HG02610 (cell line): ENCODE results near the gene SEL1L.
"Not testable (repeated sequence)": the region's sequence is repeated elsewhere in the genome, so short reads cannot be mapped to it uniquely, and the experiment has no call there.

ENCODE experiments used
- ATAC-seq: cut with Tn5 transposase; IDR thresholded peaks from one replicate; pipeline ENCODE4 v1.9.1; 2021; ENCODE audit warnings: mild to moderate bottlenecking, moderate library complexity; ENCODE audit not compliant: unreplicated experiment

SEL1L gene

GRCh38 chr14:81533536-81534343 is at the start of gene SEL1L:
TSS of gene SEL1L (minus strand) at chr14:81533853. CDS start at chr14:81533744, 109 bp downstream.
- peak; percentile 94 for ATAC-seq

DNA sequence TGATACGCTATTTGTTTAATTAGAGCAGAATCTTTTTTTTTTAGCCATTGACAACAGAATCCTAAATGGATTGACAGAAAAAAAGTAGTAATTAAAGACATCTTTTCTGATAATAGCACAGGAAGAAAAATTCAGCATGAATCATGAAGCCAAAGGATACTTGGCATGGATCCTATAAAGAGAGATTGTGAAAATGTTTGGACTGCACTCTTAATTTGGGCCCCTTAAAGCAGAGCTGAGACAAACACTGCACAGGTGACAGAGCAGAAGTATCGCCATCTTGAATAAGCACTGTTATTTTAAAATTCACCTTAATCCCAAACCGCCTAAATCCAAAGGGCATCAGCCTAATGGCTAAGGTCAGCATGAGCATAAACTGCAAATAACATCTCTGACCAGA is 48.8 kb upstream of the SEL1L start:
- ATAC-seq = no peak

DNA sequence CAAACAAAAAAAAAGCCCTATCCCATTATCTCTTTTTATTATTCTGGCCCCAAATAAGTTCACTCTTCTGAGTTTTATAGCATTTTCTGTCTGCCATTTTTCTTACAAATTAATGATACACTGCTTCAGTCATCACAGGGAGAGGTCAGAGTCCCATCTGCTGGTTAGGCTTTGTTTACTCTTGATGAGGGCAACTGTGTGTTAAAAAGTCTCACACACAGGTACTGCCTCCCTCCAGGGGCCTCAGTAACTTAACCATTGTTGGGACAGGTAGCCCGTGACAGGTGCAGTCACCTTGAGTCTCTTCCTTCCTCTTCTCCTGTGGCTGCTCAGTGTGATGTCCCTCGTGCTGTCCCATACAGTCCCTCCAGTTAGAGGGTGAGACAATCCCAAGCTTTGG is 45.5 kb upstream of the SEL1L start:
- ATAC-seq = no peak

- ATAC-seq = peak; percentile 63
Observed at GRCh38 chr14:81571437-81571836, 37.8 kb upstream of the SEL1L start.

DNA sequence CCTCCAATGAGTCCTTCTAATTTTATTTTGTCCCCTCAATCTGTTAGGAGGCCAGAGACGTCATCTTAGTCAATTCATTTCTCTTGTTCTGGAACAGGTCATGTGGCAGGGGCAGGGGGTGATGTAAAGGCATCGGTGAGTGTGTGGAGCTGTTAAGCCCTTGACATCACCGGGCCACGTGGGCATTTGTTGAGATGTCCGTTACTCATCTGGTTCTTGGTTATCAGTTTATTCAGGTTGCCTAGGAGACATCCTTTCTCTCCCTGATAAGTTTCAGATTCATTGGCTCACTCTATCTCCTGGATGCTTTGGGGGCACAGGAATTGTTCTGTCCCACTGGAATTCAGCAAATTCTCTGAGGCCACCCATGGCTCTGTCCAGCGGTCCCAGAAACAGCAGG is 33.6 kb upstream of the SEL1L start:
- ATAC-seq = no peak

GRCh38 chr14:81565441-81566290 is 32.0 kb upstream of the SEL1L start:
- peak; percentile 83 for ATAC-seq

DNA sequence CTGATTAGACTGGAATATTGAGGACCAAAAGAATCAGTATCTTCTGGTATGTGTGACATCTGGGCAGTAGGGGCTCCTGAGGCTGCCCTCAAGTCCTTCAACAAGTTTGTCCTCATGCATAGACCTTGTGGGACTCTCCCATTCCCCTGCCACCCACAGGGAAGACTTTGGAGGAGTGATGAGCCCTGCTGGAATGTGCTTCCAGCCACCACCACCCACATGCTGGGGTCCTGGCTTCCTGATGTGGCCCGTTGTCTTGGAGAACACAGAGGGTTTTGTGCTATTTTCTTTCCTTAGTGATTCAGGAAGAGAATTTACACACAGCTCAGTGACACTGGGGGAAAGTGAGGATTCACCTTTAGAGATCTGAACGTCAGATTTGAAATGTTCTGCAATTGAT is 29.2 kb upstream of the SEL1L start:
- ATAC-seq = no peak

DNA sequence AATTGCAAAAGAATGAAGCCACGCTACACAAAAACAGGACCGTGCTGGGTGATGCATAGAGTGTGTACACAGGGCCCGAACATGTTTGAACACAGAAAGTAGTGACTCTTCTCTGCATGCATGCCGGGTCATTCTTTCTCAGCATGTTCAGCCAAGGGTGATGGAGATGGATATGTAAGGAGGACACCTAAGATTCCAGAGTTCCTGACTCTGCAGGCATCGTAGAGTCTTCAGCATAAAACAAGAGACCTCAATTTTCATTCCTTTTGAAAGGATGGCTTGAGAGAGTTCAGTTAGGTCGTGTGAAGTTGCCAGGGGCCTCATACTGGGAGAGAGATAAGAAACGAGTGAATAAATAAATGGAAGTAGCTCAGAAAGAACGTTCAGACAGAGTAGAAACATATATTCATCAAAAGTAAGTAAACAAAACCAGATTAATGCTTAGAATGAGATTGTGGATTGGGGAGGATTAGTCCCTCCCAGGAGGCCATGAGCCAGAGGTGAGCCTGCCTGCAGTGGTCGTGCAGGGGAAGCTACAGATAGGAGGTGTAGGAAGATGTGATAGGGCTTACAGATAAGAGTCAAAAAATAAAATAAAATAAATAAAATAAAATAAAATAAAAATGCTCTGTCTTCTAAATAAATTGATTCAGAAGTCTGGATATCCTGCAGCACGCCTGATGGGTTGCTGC is 27.6 kb upstream of the SEL1L start:
- ATAC-seq = no peak

- no peak for ATAC-seq
Observed at GRCh38 chr14:81559385-81559784, 25.7 kb upstream of the SEL1L start.

DNA sequence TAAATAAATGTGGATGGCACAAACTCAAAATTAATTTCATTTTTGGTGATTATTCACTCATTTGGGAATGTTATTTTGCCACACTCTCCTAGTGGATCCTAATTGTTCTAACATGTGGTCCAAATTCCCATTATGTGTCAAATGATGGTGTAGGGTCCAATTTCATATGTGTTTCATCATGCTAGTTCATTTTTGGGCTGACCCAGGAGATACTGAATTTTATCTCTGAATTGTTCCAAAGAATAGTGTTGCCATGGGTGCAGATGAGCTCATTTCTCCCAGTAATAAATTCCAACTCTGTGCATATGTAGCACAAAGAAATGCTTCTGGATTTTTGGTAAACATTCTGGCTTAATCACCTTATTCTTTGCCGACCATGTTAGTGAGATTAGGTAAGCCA is 23.5 kb upstream of the SEL1L start:
- no peak for ATAC-seq

GRCh38 chr14:81555684-81556083 is 22.0 kb upstream of the SEL1L start:
- ATAC-seq = no peak

- no peak for ATAC-seq
Observed at GRCh38 chr14:81555051-81555450, 21.4 kb upstream of the SEL1L start.

DNA sequence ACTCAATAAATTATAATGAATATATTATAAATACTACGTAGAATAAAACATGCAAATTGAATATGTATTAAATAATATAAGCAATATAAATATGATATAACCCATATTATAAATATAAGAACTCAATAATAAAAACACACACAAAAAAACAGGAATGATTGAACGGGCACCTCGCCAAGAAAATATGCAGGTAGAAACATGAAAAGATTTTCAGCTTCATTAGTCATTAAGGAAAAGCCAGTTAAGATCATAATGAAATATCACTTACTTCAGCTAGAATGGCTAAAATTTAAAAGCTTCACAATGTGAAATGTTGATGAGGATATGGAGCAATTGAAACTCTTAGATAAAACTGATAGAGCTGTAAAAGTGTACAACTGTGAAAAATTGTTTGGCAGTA is 17.8 kb upstream of the SEL1L start:
- no peak for ATAC-seq

- peak; percentile 98 for ATAC-seq
Observed at GRCh38 chr14:81550001-81550637, 16.5 kb upstream of the SEL1L start.

- ATAC-seq = not testable (repeated sequence)
Observed at GRCh38 chr14:81541206-81541605, 7.6 kb upstream of the SEL1L start.

DNA sequence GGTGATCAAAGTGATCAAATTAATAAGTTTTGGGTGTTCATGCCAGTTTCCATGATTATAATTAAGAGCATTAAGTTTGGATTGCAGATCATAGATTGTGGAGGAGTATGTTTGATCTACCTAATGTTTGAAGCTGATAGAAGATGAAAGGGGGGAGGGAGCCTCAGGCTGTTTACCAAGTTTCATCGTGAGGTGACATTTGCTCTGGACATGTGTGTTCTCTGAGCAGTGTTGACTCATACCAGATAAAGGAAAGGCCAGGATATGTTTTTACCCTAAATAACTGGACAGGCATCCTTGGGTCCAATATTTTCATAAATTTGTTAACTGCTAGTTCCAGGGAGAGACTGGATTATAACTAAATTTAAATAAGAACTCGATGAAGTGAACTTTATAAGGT is 3.5 kb upstream of the SEL1L start:
- no peak for ATAC-seq

- ATAC-seq = no peak
Observed at GRCh38 chr14:81536241-81536771, 2.7 kb upstream of the SEL1L start.

GRCh38 chr14:81535396-81536164 is 1.9 kb upstream of the SEL1L start:
- peak; percentile 36 for ATAC-seq

DNA sequence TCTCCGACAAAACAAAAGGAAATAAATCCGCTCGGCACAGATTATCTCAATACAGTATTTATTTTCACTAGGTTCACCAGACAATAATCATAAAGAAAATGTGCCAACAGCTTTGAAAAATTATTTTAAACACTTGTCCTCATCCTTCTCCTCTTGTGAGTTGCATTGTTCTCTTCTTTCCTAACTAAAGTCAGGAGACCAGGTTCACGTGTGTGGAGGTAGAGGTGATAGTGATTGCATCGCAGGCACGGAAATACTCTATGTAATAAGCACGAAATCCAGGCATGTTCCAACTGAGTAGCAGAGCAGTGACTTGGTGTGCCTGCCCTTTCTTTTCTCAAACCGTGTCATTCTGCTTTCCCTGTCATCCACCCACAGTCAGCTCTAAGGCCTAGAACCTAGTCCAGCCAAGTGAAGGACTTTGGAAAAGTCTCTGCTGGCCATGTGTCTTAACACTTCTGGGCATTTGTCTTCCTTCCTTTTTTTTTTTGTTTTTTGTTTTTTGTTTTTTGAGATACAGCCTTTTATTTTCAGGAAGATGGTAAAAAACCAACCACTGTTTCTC is 939 bp upstream of the SEL1L start:
- no peak for ATAC-seq

- no peak for ATAC-seq
Observed at GRCh38 chr14:81533212-81533535, 479 bp downstream of the SEL1L start.
